Prostate gland (tissue), 2 donors: ENCODE results near the gene KRTAP9-6. TPM values are rescaled to one million over a fixed set of nuclear protein-coding genes. Genes with fewer than 3 reads are reported as not detected.

Source experiments
- DNase-seq: peaks from one replicate; pipeline ENCODE4 v3.0.0-alpha.2; 2019; ENCODE audit warnings: low spot score
- H3K27ac ChIP-seq, 2 donors: fragments of 200-600 bp; sonication (generic); 2 replicates each; pipeline ENCODE4 v1.5.1; 2017 to 2019
- H3K27me3 ChIP-seq: fragments of 200-600 bp; sonication (generic); replicated peaks from 2 replicates; pipeline ENCODE4 v1.5.1; 2019; ENCODE audit not compliant: insufficient read depth
- H3K36me3 ChIP-seq, 2 donors: fragments of 200-600 bp; sonication (generic); 1 replicate in 1 of 2; 2 replicates in 1 of 2; pipeline versions ENCODE4 v1.5.1 to v1.8.1; 2017 to 2019
- H3K4me1 ChIP-seq: fragments of 200-600 bp; sonication (generic); replicated peaks from 2 replicates; pipeline ENCODE4 v1.5.1; 2019
- H3K4me3 ChIP-seq, 2 donors: fragments of 200-600 bp; sonication (generic); 2 replicates each; pipeline ENCODE4 v1.5.1; 2017 to 2019
- H3K9me3 ChIP-seq: fragments of 200-600 bp; sonication (generic); 2 replicates; pipeline ENCODE4 v1.5.1; 2017
- POLR2A ChIP-seq: fragments of 450-650 bp; IDR thresholded peaks from one replicate; pipeline ENCODE4 v1.6.1; 2016; ENCODE audit warnings: antibody characterized with exemption, mild to moderate bottlenecking
- POLR2AphosphoS5 ChIP-seq: sonication (generic); formaldehyde crosslinking; IDR thresholded peaks from one replicate; pipeline ENCODE4 v1.6.1; 2017; ENCODE audit warnings: antibody characterized with exemption
- WGBS: methylation state at CpG from one replicate; pipeline ENCODE4 v1.1.5; 2018; 5-methylcytosine and 5-hydroxymethylcytosine counted together
- intact Hi-C: fragments of 100-400 bp; cut with DNase I; formaldehyde crosslinking; loops from one replicate; pipeline ENCODE4 v1.14.2; 2022
- small RNA-seq, 2 donors: library from RNA; depleted of rRNA; stranded (forward); fragments of <200 nt; gene quantifications; one replicate each; pipeline ENCODE3, GENCODE V24; 2016
- total RNA-seq, 2 donors: library from RNA; depleted of rRNA; stranded (reverse); fragments of >200 nt; gene quantifications; one replicate each; pipeline ENCODE4 v1.1.0, GENCODE V29; 2016
- TF ChIP-seq, protein P1 (sequence below), 4 experiments: fragments of 200-600 bp in 2 of 4; fragments of 450-650 bp in 2 of 4; sonication (generic) in 2 of 4; IDR thresholded peaks; 1 replicate in 3 of 4; 2 replicates in 1 of 4; pipeline ENCODE4 v1.5.1; 2016 to 2019; ENCODE audit warnings: antibody characterized with exemption in 4 of 4, mild to moderate bottlenecking in 2 of 4, moderate library complexity in 2 of 4

KRTAP9-6 gene
- total RNA-seq, 2 donors from 2014 or later, result not detected

- Histone ChIP-seq H3K9me3 (no peaks in the 10 kb centered on the region), H3K27ac (no peak within 1 kb of the TSS), H3K36me3 (no peaks in the 10 kb centered on the region), H3K4me1 (no peaks in the 10 kb centered on the region), H3K27me3 (no peaks in the 10 kb centered on the region), H3K4me3 (no peak within 1 kb of the TSS)
- 82% methylated on average over 23 of the region's 24 CpGs for WGBS
- intact Hi-C loops, result no loop called here
- DNase-seq, result no peak
- TF ChIP-seq POLR2A (no peak), POLR2AphosphoS5 (no peak)
- TF ChIP-seq, protein P1, sequence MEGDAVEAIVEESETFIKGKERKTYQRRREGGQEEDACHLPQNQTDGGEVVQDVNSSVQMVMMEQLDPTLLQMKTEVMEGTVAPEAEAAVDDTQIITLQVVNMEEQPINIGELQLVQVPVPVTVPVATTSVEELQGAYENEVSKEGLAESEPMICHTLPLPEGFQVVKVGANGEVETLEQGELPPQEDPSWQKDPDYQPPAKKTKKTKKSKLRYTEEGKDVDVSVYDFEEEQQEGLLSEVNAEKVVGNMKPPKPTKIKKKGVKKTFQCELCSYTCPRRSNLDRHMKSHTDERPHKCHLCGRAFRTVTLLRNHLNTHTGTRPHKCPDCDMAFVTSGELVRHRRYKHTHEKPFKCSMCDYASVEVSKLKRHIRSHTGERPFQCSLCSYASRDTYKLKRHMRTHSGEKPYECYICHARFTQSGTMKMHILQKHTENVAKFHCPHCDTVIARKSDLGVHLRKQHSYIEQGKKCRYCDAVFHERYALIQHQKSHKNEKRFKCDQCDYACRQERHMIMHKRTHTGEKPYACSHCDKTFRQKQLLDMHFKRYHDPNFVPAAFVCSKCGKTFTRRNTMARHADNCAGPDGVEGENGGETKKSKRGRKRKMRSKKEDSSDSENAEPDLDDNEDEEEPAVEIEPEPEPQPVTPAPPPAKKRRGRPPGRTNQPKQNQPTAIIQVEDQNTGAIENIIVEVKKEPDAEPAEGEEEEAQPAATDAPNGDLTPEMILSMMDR (IDR thresholded peaks at IDR 0.05), result no peak
Measured at GRCh38 chr17:41315204-41315794, 50.1 kb downstream of the KRTAP9-6 start, which contains the start of gene KRTAP17-1. Gene KRTAP17-1 (minus strand): TSS chr17:41315710. CDS start chr17:41315650, 60 bp downstream.

Small RNA genes within 50 kb of the gene (small RNA-seq; reads per million reads assigned to genes)
- 0 reads per million in 2 donors for gene KRTAP9-10P

Other genes with a start within 250 kb of the KRTAP9-6 start
- gene KRTAP1-5, start 238.2 kb upstream of the KRTAP9-6 start, total RNA-seq, result under 1 TPM in 1 of 2 donors, not detected in 1; 0.51 TPM
- gene KRTAP1-4, start 235.2 kb upstream of the KRTAP9-6 start, total RNA-seq, result not detected
- gene KRTAP1-3, start 230.5 kb upstream of the KRTAP9-6 start, total RNA-seq, result not detected
- gene KRTAP1-1, start 223.9 kb upstream of the KRTAP9-6 start, total RNA-seq, result 1 to 10 TPM in 1 of 2 donors, not detected in 1; 1.4 TPM
- not detected for gene KRTAP2-1, start 218.1 kb upstream of the KRTAP9-6 start, total RNA-seq
- not detected for gene KRTAP2-2, start 210.1 kb upstream of the KRTAP9-6 start, total RNA-seq
- not detected for gene KRTAP2-3, start 205.3 kb upstream of the KRTAP9-6 start, total RNA-seq
- gene KRTAP2-4, start 199.5 kb upstream of the KRTAP9-6 start, total RNA-seq, result not detected
- not detected for gene KRTAP4-7, start 181.2 kb upstream of the KRTAP9-6 start, total RNA-seq
- gene KRTAP4-8, start 167.2 kb upstream of the KRTAP9-6 start, total RNA-seq, result not detected
- gene KRTAP4-16, start 163.2 kb upstream of the KRTAP9-6 start, total RNA-seq, result not detected
- gene KRTAP4-9, start 160.0 kb upstream of the KRTAP9-6 start, total RNA-seq, result not detected
- not detected for gene KRTAP4-11, start 147.0 kb upstream of the KRTAP9-6 start, total RNA-seq
- gene KRTAP4-12, start 141.2 kb upstream of the KRTAP9-6 start, total RNA-seq, result not detected
- gene KRTAP4-6, start 124.8 kb upstream of the KRTAP9-6 start, total RNA-seq, result not detected
- gene KRTAP4-5, start 115.6 kb upstream of the KRTAP9-6 start, total RNA-seq, result not detected
- not detected for gene KRTAP4-4, start 104.6 kb upstream of the KRTAP9-6 start, total RNA-seq
- gene KRTAP4-3, start 97.2 kb upstream of the KRTAP9-6 start, total RNA-seq, result not detected
- not detected for gene KRTAP4-2, start 87.2 kb upstream of the KRTAP9-6 start, total RNA-seq
- not detected for gene KRTAP4-1, start 80.5 kb upstream of the KRTAP9-6 start, total RNA-seq
- gene KRTAP9-1, start 75.5 kb upstream of the KRTAP9-6 start, total RNA-seq, result not detected
- not detected for gene KRTAP9-2, start 38.7 kb upstream of the KRTAP9-6 start, total RNA-seq
- not detected for gene KRTAP9-3, start 32.9 kb upstream of the KRTAP9-6 start, total RNA-seq
- not detected for gene KRTAP9-8, start 27.4 kb upstream of the KRTAP9-6 start, total RNA-seq
- not detected for gene KRTAP9-4, start 15.7 kb upstream of the KRTAP9-6 start, total RNA-seq
- gene KRTAP9-9, start 10.0 kb upstream of the KRTAP9-6 start, total RNA-seq, result not detected
- not detected for gene KRTAP9-7, start 10.3 kb downstream of the KRTAP9-6 start, total RNA-seq
- not detected for gene KRTAP29-1, start 37.5 kb downstream of the KRTAP9-6 start, total RNA-seq
- not detected for gene KRTAP16-1, start 43.9 kb downstream of the KRTAP9-6 start, total RNA-seq
- not detected for gene KRTAP17-1, start 50.3 kb downstream of the KRTAP9-6 start, total RNA-seq
- gene KRT33A, start 85.5 kb downstream of the KRTAP9-6 start, total RNA-seq, result not detected
- gene KRT33B, start 104.4 kb downstream of the KRTAP9-6 start, total RNA-seq, result not detected
- gene KRT34, start 116.9 kb downstream of the KRTAP9-6 start, total RNA-seq, result 1 to 10 TPM in 1 of 2 donors, not detected in 1; 1.5 TPM
- not detected for gene KRT31, start 132.2 kb downstream of the KRTAP9-6 start, total RNA-seq
- gene KRT37, start 159.2 kb downstream of the KRTAP9-6 start, total RNA-seq, result not detected
- gene KRT38, start 175.6 kb downstream of the KRTAP9-6 start, total RNA-seq, result not detected
- gene KRT32, start 202.0 kb downstream of the KRTAP9-6 start, total RNA-seq, result not detected
- not detected for gene KRT35, start 215.8 kb downstream of the KRTAP9-6 start, total RNA-seq
- not detected for gene KRT36, start 224.5 kb downstream of the KRTAP9-6 start, total RNA-seq
- 10 to 100 TPM; 38.4 to 62.7 TPM for gene KRT13, start 240.2 kb downstream of the KRTAP9-6 start, total RNA-seq